Stimulated activated CD8-positive, alpha-beta memory T cell treated with anti-CD3 and anti-CD28 coated beads, Interleukin-4, amount 100 ng/mL, for 4 hours (primary cell): ENCODE measurements around the gene TSEN54.

ENCODE experiments used
- DNase-seq, 2 donors: peaks; one replicate each; pipeline ENCODE4 v3.0.0-alpha.2; 2020; ENCODE audit warnings: low read depth in 2 of 2, low spot score in 1 of 2

Gene TSEN54

DNA sequence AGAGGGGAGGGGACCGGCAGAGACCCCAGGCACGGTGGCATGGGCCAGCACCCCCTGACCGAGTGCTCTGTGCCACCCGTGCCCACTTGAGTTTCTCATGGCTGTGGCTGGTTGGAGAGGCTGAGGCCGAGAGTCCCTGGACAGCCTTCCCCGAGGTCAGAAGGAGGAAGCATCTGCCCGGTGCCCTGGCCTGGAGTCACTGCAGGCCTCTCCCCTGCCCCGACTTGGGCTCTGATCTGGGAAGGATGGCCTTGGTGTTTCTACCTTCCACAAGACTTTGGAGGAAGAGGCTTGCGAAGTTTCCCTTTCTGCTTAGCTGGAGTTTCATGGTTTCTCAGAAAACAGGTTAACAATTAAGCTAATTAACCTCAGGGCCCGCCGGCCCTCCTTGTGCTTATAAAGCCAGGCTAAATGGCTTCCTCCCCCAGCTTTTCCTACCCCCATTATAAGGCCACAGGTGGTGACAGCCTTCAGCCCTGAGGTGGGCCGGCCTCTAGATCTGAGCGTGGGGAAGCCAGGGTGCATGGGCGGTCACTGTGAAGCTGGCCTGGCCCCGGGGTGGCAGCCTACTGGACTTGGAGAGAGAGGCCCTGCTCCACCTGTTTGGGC, 26.5 kb downstream of the TSEN54 start:
- no peak for DNase-seq

DNA sequence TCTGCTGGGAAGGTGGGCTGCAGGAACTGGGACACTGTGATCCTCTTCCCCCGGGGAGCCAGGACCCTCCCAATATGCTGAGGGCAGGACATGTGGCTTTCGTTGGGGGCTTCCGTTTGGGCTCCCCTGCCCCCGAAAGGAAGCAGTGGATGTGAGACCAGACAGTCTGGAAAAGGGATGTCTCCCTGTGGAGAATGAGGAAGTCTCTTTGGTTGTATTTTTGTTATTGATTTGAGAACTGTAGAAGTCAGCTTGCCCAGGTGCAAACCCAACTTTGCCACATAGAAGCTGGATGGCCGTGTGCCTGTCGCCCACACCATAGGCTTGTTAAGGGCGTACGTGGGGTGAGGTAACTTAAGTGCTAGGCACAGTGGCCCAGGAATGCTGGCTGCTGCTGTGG, 27.9 kb downstream of the TSEN54 start:
- no peak for DNase-seq

DNA sequence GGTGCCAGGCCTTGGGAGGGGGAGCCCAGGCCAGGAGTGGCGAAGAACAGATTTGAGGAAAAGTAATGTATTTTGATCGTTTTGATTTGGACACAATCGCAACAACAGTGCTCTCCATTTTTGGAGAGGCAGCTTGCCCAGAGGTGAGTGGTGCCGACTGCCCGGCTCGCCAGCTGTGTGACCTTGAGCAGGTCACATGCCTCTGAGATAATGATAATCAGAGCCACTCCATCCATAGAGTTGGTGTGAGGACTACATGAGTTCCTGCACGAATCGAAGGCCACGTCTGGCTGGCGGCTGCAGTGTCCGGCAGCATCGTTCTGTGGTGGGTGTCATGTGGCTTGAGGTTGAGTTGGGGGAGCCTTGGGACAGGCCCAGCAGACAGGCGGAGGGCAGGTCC, 29.9 kb downstream of the TSEN54 start:
- DNase-seq, result no peak

DNA sequence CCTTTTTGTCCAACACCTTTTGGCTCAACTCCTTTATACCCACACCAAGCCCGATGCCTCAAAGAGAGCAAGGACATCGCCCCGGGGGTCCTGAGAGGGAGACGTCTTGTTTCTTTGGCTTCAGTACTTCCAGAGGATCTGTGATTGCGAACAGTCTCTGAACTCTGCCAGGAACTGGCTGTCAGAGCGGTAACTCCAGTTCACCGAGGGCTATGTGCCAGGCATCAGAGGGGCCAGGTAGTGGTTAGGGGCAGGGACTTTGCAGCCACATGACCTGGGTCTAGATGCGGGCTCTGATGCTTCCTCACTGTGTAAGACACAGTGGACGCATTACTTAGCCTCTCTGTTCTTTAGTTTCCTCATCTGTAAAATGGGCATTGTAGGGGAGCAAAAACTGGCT, 30.8 kb downstream of the TSEN54 start:
- no peak for DNase-seq

DNA sequence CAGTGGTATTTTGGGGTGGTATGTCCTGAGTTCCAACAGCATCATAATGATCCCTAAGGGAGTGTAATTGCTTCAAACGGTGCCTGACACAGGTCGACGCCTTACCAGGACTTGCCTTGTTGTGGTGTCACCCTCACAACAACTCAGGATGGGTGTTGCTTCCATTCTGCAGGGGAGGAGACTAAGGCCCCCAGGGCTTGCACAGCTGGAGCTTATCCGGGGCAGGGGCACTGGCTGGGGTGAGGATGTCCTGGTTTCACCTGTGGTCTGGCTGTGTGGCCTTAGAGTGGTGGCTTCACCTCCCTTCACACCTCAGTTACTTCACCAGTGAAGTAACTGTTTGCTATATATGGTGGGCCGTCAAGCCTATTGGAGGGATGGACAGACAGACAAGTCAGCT, 32.5 kb downstream of the TSEN54 start:
- DNase-seq, result no peak

DNA sequence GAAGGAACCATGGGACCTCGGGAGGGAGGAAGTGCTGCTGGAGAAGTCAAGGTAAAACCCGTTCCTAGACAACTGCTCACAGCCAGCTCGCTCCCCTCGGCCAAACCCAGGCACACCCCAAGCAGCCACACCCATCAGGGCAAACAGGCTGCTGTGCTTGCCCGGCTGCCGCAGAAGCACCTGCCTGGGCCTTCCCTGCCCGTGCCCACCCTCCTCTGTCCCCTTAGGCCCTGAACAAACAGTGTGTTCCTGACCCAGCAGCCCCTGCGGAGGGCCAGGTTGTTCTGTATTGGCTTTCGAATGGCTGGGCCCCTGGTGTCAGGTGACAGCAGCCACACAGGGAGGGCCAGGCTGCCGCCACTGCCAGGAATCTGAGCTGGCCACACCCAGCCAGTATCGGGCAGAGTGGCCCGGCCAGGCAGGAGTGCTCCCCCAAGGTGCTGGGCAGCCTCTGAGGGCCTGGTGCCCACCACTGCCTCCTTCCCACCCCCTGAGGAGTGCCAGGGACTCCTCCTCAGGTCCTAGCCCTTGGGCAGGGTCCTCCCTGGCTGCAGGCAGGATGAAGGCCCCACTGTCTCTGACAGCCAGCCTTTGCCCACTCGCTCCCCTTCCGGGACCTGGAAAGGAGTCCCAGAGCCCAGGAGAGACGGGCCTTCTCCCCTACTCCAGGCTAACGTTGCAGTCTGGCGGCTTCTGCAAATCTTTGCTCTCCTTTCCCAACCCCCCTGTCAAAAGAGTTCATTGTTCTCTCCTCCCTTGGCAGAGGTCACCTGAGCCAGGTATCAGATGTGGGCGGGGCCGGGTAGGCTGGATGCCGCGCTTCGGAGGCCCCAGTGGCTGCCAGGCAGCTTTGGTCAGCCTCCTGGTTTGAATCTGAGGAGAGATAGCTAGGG, 33.2 kb downstream of the TSEN54 start:
- no peak for DNase-seq

DNA sequence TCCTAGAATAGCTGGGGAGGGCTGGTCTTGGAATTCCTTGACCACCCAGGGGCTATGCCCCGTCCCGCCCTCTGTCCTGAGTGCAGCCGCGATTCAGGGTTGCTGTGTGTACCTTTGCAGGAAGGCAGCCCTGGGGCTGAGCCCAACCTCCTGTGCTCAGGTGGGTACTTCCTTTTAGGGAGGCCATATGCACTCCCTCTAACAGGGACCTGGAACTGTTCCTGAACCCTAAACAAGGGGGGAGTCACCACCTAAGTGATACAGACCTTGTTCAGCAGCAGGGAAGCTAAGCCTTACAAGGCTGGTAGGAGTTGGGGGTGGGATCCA, 33.8 kb downstream of the TSEN54 start:
- no peak for DNase-seq

DNA sequence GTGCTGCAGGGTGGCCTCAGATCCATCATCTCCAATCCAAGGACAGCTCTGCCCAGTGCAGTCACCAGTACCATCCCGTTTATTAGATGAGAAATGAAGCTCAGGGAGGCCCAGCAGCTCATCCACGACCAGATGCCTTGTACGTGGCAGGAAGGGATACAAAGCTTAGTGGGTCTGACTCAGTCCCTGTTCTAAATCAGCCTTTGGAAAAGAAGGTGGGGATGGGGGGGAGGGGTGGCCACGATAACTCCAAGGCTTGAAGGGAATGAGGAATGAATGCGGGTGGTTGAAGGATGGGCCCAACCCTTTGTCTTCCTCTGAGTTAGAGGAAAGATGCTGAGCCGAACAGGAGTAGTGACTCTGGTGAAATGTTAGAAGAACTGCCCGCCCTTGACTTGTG, 34.9 kb downstream of the TSEN54 start:
- no peak for DNase-seq

DNA sequence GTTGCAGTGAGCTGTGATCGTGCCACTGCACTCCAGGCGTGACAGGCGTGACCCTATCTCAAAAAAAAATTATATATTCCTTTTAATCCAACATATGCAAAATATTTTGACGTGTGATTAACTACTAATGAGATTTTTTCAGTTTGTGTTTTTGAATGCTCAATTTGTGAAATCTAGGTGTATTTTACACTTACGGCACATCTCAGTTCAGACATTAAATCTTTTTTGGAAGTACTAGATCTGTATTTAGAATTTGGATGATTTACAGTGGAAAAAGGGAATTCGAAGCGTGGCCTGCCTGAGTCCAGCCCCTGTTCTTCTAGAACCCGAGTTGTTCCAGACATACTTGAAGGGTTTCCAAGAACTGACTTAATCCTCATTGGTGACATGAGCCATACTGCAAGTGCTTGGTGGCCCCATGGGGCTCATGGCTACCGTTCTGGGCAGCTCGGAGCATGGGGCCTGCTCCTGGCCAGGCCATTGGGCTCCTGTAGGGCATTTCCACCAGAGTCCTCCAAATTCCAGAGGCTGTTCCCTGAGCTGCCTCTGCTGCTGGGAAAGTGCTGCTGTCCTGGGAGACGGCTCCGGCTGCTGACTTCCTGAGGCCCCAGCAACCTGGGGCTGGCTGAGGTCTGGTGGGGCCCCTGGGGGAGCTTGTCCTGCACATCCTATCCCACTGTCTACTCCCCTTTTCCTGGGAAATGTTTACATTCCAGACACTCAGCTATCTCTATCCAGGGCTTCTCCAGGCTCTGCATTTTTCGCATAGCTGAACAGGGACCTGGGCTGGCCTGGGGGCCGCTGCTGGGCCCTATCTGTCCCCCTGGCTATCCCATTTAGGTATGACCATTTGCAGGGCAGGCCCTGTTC, 36.3 kb downstream of the TSEN54 start:
- no peak for DNase-seq

DNA sequence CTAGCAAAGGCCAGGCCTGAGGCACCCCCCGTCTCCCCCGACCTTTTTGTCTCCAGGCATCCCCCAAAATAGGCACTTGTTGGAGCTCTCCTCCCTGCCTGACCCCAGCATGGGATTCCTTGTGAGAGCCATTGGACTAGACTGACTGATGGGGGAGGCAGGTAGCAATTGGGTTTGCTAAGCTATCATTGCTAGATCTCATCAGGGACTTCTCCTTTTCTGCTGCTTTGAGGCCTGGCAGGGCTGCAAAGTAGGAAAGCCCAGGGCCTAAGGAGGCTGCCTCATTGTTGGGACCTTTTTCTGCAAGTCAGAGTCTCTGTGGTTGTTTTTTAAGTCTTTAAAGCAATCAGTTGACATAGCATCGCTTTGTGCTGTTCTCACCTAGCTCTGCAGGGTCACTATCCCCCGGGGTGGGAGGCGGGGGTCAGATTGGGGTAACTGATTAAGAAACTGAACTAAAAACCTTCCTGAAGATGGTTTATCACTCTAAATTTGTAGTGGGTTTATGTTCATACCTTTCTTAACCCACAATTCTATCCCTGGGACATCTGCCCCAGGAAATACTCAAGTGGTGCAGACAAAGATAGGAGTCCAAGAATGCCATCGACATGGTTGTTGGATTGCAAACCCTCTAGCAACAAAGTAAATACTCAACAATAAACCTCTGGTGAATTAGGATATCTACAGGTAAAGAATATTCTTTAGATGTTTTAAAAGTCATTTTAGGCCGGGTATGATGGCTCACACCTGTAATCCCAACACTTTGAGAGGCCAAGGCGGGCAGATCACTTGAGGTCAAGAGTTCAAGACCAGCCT, 37.2 kb downstream of the TSEN54 start:
- no peak for DNase-seq

DNA sequence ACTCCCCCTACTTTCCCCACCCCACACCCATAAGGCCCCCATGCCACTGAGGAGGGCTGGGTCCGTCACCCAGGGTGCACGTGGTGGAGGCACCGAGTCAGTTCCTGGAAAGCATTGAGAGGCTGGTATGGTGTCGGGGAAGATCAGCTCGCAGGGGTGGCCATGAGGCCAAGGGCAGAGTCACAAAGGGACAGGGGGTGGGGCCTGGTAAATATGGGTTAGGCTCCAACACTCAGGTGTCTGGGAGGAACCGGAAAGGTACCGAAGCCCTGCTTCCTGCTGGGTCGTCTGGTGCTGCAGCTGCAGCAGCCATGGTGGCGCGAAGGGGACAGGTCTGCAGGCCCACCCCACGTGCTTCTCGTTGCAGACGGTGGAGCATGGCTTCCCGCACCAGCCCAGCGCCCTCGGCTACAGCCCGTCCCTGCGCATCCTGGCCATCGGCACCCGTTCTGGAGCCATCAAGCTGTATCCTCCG, 39.4 kb downstream of the TSEN54 start:
- DNase-seq, result no peak

DNA sequence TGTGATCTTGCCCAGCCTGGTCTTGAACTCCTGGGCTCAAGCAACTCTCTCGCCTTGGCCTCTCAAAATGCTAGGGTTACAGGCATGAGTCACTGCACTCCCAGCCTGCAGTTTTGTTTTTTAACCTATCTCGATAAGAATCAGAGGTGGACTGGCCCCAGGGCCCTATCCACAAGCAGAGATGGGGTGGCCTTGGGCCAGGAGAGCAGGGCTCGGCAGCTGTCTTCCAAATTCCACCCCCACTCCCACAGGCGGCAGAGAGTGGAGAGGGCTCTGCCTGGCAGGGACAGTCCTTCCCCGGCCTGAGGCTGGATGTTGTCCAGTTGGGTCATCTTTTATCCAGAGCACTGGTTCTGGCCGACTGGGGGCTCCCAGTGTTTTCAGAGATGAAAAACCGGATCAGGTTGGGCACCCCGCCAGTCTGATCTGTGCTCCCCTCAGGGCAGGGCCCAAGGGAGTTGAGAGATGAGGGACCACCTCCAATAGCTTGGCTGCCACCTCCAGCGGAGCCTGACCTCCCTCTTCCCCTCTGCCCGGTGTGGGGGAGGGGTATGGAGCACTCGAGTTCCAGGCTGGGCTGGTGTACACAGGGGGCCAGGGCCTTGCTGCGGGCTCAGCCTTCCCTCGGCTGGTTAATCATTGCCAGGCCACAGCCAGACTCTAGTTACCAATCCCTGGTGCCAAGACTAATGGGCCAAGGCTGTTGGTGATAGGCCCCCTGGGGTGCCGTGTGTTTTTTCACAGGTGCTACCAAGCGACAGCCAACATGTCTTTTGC, 40.9 kb downstream of the TSEN54 start:
- no peak for DNase-seq

DNA sequence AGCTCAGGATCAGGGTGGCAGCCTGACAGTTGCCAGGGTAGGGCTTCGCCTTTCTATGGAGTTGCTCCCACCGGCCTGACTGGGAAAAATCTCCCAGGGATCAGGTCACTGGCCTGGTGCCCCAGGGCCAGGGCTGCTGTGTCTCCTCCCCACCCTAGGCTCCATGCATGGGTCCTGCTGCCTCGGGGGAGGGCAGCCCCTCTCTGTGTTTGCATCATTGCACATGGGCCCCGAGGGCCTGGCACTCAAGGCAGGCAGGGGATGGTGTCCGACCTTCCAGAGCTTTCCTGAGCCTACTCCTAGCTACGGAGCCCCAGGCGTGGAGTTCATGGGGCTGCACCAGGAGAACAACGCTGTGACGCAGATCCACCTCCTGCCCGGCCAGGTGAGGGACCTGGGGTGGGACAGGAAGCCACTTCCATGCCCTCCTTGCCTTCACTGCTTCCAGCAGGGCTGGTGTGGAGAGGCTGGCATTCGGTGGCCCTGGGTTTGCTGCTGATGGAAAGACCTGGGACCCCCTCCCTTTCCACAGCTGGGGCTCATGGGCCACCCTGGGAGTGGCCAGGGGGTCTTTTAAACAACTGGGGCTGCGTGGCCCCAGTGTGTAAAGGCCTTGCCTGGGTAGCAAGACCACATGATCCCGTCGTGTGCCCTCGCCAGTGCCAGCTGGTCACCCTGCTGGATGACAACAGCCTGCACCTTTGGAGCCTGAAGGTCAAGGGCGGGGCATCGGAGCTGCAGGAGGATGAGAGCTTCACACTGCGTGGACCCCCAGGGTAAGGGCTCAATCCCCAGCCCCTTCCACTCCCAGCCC, 41.7 kb downstream of the TSEN54 start:
- DNase-seq, result no peak

DNA sequence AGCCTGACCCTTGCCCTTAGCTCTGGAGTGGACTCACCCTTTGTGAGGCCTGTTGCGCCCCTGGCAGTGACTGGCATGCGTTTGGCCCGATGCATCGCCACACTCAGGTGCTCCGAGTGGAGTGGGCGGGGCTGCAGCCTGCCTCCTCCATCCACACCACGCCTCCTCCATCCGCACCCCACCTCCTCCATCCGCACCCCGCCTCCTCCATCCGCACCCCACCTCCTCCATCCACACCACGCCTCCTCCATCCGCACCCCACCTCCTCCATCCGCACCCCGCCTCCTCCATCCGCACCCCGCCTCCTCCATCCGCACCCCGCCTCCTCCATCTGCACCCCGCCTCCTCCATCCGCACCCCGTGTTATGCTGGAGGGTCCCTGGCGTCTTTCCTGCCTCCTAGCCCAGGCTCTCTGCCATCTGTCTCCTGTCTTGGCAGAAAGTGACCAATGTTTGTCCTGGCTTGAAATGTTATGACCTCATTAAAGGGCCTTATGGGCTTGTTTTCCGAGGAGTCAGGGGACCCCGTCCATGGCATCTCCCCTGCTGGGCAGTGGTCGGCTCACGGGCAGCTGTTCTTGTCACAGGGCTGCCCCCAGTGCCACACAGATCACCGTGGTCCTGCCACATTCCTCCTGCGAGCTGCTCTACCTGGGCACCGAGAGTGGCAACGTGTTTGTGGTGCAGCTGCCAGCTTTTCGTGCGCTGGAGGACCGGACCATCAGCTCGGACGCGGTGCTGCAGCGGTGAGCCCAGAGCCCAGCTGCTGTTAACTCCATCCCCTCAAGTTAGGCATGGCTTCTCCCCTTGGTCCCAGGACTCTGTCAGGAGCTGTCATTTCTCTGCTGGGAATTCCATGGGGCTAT, 42.6 kb downstream of the TSEN54 start:
- no peak for DNase-seq

DNA sequence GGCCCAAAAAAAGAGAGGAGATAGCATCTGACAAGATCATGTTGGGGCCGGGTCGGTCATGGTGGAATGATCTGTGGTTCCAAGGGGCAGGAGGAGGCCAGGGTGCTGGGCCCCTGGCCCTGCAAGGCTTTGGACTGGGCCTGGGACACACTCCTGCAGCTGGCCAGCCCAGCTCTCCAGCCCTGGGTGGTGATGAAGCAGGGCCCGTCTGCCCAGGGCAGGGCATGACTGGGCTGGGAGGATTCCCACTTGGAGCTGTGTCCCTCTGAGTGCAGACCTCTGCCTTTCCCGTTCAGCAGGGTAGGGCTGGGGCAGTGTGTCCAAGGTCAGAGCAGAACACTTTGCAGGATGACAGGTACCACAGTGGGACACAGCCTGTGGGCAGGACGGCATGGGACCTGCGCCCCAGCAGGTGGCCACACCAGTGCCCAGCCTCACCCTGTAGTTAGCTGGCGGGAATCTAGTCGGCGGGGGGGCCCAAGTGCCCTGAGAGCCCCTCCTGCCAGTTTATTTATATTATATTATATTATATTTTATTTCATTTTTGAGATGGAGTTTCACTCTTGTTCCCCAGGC, 43.7 kb downstream of the TSEN54 start:
- DNase-seq, result no peak

DNA sequence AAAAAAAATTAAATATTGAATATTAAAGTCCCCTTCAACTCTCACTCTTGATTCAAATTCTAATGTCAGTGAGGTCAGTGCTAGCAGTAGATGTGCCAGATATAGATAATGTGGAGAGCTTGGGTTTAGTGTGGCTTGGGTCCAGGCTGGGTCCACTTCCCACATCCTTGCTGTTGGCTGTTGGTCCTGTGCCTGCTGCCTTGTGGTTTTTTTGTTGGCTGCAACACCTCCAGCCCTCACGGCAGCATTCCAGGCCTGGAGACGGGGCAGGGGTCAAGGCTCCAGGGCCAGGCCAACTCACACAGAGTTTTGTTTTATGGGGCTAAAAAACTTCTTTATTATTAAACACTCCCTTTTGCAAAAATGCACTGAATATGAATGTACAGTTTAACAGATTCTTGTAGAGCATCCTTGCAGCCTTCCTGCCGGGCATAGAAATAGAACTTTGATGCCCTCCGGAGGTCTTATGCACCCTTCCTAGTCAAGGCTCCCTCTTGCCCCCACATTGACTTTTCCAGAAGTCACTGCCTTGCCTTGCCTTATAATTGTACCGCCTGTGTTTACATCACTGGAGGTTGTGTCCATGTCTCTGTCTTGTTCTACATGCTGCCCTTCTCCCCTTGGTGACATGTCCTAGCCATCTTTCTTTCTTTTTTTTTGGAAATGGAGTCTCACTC, 45.7 kb downstream of the TSEN54 start:
- DNase-seq, result no peak

DNA sequence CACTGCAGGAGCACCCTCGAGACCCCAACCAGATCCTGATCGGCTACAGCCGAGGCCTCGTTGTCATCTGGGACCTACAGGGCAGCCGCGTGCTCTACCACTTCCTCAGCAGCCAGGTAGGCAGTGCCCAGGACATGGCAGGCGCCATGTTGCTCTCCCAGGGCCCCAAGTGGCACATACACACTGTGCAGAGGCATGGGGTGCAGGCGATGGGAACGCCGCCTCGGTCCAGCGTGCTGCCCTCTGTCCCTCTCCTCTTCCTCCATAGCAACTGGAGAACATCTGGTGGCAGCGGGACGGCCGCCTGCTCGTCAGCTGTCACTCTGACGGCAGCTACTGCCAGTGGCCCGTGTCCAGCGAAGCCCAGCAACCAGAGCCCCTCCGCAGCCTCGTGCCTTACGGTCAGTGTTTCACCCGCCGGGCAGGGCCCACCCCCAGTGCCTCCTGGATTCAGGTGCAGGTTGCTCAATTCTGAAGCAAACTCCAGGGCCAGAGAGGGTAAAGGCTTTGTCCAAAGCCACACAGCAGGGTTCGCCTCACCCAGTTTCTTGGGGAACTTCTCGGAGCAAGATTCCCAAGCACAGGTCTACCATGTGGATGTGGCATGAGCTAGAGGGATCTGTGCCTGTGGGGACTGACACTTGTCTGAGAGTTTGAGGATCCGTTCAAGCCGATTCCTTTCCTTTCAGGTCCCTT, 46.9 kb downstream of the TSEN54 start:
- no peak for DNase-seq
